Epithelial cell of proximal tubule (primary cell): ENCODE results near the gene KRTAP29-1. TPM values are rescaled to one million over a fixed set of nuclear protein-coding genes. Genes with fewer than 3 reads are reported as not detected.
"Not testable (repeated sequence)": the region's sequence is repeated elsewhere in the genome, so short reads cannot be mapped to it uniquely, and the experiment has no call there.

Experiments
- DNase-seq: peaks from one replicate; pipeline ENCODE4 v3.0.0-alpha.2; 2011; ENCODE audit warnings: low read depth
- H3K4me3 ChIP-seq: 2 replicates; pipeline ENCODE4 v1.5.1; 2011; ENCODE audit warnings: low read depth, mild to moderate bottlenecking, low read length
- CTCF ChIP-seq: conservative IDR thresholded peaks from 2 replicates; pipeline ENCODE4 v1.5.1; 2012; ENCODE audit warnings: low read depth, mild to moderate bottlenecking, low read length
- total RNA-seq: library from RNA; depleted of rRNA; stranded (reverse); fragments of >200 nt; gene quantifications from 2 replicates; pipeline ENCODE4 v1.2.3, GENCODE V29; 2015

KRTAP29-1 gene, protein sequence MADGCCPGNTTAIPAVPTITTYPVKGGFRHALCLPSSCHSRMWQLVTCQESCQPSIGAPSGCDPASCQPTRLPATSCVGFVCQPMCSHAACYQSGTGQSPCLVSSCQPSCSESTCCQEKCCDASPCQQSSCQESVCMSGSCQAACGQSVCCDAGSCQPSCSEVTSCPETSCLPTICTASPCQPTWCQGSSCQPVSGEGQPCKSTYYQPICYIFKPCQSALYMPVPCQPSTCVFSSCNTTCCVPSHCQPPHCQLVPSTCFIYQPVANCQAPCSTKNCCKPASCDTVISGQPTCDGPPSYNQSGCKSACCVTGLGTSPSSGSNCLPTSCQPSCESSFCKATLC
- not detected in 2 replicates for total RNA-seq

DNA sequence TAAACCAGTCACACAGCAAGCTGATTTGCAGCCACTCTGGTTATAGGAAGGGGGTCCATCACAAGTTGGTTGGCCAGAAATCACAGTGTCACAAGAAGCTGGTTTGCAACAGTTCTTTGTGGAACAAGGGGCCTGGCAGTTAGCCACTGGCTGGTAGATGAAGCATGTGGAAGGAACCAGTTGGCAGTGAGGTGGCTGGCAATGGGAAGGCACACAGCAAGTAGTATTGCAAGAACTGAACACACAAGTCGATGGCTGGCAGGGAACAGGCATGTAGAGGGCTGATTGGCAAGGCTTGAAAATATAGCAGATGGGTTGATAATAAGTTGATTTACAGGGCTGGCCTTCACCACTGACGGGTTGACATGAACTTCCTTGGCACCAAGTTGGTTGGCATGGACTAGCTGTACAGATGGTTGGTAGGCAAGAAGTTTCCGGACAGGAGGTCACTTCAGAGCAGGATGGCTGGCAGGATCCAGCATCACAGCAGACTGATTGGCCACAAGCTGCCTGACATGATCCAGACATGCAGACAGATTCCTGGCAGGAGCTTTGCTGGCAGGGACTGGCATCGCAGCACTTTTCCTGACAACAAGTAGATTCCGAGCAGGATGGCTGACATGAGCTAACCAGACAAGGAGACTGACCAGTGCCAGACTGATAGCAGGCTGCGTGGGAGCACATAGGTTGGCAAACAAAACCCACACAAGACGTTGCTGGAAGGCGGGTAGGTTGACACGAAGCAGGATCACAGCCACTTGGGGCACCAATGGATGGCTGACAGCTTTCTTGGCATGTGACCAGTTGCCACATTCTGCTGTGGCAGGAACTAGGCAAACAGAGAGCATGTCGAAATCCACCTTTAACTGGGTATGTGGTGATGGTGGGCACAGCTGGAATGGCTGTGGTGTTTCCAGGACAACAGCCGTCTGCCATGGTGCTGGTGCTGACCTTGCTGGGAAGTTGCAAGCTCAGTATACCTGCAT, at the start of gene KRTAP29-1:
TSS of gene KRTAP29-1 (minus strand) at position 936 of the 986 bp plus-strand sequence. CDS start at position 936, 0 bp downstream.
- no peak within 1 kb of the TSS for H3K4me3 ChIP-seq
- no peak for TF ChIP-seq CTCF
- no peak for DNase-seq

- no peak for TF ChIP-seq CTCF
- DNase-seq, result no peak
- no peak overlapping the region for H3K4me3 ChIP-seq
Observed at GRCh38 chr17:41351177-41351576, 48.5 kb upstream of the KRTAP29-1 start.

DNA sequence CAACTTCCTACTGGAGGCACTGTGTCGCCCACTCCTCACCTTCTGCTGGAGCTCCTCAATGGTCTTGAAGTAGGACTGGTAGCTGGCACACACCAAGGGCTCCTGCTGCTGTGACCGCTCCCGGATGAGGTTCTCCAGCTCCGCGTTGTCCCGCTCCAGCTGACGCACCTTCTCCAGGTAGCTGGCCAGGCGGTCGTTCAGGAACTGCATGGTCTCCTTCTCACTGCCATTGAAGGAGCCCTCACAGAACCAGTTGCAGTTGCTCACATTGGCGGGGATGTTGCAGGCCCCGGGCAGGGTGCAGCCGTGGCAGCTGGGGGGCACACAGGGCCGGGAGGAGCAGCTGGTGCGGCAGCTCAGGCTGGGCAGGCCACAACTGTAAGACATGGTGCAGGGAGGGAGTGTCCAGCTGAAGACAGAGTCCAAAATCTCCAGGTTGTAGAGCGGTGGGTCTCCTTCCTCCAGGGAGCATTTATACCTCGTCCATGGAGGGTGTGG, 47.8 kb upstream of the KRTAP29-1 start, which contains the start of gene KRT33A:
TSS of gene KRT33A (minus strand) at position 448 of the 498 bp plus-strand sequence. CDS start at position 387, 61 bp downstream.
- H3K4me3 ChIP-seq, DNase-seq: not testable (repeated sequence)

DNA sequence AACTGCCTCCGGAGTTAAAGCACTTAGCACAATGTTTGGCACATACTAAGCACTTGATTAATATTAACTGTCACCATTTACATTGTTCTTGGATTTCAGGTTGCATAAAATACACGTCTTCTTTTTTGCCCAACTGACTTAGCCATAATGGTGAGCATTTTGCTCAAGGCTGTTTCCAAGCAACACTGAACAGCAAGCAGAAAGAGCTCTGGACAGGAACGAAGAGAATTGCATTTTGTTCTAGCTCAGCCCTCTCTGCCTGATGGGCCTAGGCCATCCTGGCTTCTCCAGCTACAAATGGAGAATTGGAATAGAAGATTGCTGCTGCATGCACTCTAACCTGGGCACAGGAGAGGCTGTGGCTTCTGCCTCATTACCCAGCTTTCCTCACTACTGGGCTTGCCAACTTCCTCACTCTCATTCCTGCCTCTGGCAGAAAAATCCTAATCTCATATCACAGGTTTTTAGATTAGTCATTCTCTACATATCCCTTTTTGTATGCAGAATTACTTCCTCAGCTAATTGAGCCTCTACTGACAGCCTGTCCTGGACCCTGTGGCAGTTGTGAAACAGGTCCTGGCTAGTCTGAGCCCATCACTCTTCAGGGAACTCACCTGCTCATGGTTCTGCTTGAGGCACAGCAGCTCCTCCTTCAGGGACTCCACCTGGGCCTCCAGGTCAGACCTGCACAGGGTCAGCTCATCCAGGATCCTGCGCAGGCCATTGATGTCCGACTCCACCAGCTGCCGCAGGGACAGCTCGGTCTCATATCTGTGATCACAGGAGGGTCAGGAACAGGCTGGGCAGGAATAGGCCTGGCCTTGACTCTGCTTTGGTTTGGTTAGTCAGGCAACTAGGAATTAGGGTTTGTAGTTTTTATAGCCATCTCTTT, 45.5 kb upstream of the KRTAP29-1 start:
- no peak overlapping the region for H3K4me3 ChIP-seq
- no peak for DNase-seq
- TF ChIP-seq CTCF, result no peak

GRCh38 chr17:41346421-41346820, 43.8 kb upstream of the KRTAP29-1 start:
- DNase-seq, H3K4me3 ChIP-seq: not testable (repeated sequence)

DNA sequence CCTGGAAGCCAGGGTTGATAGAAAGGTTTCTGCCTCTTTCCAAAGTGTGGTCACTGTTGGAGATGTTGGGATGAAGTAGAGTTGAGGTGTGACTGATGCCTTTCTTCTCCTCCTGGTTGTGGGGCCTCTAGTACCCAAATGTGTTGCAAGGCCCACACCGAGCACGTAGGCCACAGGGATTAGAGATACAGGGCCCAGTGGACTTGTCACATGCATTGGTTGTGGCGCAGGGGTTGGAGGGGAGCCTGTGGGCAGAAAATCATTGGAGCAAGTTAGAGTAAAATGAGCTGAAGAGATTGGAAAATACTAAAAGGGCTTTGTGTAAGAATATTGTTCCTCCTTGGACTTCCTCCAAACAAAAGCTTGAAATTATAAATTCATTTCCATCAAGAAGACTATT, 43.3 kb upstream of the KRTAP29-1 start:
- DNase-seq, result no peak
- no peak for TF ChIP-seq CTCF
- no peak overlapping the region for H3K4me3 ChIP-seq

DNA sequence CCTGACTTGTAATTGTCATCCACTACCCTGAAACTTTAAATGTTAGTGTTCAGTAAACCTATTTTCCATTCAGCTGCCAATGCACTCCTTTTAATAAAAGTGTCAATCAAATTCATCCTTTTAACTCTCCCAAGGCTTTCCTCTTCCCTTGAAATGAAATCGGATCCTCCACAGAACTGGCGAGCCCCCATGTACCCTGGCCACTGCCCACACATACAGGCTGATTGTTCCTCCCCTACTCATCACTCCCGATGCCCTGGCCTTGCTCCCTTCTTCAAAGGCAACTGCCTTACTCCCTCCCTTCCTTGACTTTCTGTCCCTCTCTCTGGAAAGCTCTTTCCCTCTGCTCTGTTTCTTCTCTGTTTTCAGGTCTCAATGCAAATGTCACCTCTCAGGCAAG, 40.4 kb upstream of the KRTAP29-1 start:
- no peak for DNase-seq
- no peak overlapping the region for H3K4me3 ChIP-seq
- no peak for TF ChIP-seq CTCF
